Measurements from ENCODE around the gene HAND1. TPM values are rescaled to one million over a fixed set of nuclear protein-coding genes. Genes with fewer than 3 reads are reported as not detected.

HAND1 gene
- polyA plus RNA-seq, 12 donors, result 0.09 TPM; not detected in 11

GRCh38 chr5:154506049-154506715 lies 28.2 kb upstream of the HAND1 start:
- no peak for DNase-seq

DNA sequence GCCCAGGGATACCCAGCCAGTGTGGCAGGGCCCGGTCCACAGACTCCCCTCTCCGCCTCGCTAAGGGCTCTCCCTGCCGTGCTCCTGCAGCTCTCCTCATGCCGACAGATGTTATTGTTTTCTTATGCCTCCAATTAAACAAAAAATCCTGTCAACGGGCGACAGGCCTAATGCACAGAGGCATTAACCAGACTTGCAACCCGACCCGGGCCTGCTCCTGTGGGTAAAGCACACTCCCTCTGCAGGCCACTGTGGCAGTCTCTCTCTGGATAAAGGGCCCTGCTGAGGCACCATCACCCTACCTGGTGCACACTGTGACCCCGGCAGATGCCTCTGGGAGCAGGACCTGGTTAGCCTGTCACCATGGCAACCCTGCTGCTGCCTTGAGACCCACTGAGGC lies 27.5 kb upstream of the HAND1 start:
- DNase-seq, result no peak

DNA sequence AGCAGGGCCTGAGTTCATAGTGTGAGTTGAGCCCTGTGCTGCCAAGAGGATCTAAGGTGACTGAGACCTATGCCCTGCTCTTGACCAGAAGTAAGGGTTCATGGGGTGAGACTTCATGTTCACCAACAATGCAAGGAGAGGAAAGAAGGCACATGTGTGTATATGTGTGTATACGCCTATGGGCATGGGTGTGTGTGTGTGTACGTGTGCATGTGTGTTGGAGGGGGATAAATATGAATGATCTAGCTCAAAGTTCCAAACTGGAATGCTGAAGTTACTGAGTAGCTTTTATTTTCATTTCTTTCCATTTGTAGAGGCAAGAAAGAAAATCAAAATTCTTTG lies 25.6 kb upstream of the HAND1 start:
- no peak for DNase-seq

DNA sequence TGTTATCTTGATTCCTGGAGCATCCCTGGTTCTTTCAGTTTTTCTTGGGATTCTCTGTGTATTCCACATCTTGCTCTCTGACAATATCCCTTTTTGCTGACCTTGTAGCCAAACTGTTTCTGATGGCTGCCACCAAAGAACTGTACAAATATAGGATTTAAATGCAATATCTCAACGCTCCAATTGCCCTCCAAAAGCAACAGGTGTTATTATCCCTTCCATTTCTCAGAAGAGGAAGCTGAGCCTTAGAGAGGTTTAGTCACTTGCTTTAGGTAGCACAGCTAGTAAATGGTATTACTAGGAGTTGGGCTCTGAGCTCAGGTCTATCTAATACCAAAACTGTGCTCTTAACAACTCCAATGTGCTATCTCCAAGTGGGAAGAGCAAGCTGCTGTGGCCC lies 24.2 kb upstream of the HAND1 start:
- DNase-seq, result no peak

GRCh38 chr5:154501566-154501965 lies 23.5 kb upstream of the HAND1 start:
- no peak for DNase-seq

DNA sequence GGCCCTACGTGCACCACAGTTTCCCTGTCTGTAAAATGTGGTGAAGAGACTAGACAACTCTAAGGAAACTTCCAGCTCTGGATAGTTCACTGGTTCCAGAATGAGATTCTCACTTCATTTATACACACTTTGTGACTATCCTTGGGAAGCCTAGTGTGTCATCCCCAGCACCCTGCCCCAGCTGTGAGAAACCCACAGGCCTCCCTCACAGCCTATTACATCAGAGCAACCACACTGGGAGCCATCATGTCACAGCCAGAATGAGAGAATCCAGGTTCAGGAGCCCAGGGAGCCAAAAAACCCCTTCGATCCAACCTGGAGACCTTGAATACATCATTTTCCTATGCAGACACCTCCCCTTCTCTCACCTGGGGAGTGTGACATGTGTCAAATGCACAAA lies 21.0 kb upstream of the HAND1 start:
- no peak for DNase-seq

DNA sequence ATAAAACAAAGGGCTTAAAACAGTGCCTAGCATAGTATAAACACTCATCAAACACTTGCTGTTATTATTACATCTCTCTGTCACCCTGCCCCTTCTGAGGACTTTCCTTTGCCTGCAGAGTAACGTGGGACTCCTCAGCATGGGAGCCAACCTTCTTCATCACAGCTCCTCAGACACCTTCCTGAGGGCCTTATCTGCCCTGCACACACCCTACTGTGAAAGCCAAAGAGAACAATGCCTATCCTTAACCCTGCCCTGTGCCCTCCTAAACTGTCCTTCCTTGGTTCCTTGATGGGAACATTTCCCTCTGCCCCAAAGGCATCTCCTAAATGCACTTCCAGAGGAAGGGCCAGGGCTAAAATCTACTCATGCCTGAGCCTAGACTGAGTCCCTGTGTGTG lies 20.6 kb upstream of the HAND1 start:
- DNase-seq, result no peak

DNA sequence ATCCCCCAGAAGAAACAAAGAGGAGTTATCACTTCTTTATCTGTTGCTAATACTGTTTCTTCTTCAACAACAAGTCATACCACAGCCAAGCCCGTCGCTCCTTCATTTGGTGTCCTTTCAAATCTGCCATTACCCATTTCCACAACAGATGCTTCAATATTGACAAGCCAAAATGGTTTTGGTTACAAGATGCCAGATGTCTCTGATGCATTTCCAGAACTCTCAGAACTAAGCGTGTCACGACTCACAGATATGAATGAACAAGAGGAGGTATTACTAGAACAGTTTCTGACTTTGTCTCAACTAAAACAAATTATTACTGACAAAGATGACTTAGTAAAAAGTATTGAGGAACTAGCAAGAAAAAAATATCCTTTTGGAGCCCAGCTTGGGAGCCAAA lies 16.0 kb upstream of the HAND1 start:
- no peak for DNase-seq

- no peak for DNase-seq
Observed at GRCh38 chr5:154493274-154493673, 15.2 kb upstream of the HAND1 start.

- DNase-seq, result no peak
Observed at GRCh38 chr5:154491941-154492340, 13.9 kb upstream of the HAND1 start.

GRCh38 chr5:154487541-154487940 lies 9.5 kb upstream of the HAND1 start:
- DNase-seq, result no peak

DNA sequence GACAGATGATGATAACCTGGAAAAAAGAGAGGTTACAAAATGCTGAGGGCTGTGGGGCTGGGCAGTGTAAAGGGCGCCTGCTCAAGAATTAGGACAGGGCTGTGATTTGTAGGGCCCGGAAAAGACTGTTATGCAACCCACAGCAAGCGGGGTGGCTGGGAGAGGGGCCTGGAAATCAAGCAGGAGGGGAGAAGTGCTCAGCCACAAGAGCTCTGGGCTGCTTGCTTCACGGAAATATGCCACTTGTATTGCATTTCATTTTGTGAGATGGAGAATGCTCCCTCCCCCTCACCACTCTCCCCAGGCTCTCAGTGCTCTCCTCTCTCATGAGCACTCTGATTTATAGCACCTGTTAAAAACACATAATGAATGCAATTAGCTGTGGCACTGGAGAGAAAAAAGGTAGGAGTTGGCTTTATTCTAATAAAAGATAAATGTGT lies 8.4 kb upstream of the HAND1 start:
- DNase-seq, result no peak

DNA sequence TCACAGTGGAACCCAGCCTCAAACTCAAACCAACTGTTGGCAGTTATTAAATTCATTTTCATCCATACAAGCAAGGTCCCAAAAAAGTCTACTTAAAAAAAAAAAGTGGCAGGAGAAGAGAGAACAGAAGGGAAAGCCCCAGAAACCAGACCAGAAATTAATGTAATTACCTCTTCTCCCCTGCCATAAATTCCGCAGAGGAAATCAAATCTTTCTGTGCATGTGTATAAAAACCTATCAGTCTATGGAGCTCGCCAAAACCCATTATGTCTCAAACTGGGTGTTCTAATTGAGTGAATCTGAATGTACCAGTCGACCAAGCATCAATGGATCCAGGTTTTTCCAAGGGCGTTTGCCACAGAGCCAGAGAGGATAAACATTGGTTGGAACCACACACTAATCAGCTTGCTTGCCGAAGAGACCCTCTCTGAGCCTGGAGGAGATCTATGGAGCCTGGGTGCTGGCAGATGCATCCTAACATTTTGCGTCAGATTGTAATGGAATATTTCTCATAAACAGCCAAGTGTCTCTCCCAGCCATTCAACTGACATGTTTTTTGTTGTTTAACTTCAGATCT lies 7.9 kb upstream of the HAND1 start:
- no peak for DNase-seq

DNA sequence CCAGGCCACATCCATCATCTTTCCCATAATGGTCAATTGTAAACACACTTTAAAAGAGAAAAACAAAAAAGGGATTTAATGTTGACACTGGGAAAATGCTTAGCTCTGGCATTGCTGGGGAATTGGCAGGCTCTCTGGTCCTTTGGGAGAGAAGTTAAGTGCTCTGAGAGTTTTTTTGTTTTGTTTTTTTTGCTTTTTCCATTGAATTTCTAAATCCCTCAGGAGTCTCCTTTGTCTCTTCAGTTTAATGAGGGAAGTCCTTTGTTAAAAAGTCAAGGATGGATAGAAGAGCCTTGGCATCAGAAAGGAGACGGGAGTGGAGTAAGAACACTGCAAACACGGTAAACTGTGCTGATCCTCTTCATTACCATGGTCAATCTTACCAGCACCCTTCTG lies 7.1 kb upstream of the HAND1 start:
- no peak for DNase-seq

- DNase-seq, result no peak
Observed at GRCh38 chr5:154484393-154485095, 6.5 kb upstream of the HAND1 start.

DNA sequence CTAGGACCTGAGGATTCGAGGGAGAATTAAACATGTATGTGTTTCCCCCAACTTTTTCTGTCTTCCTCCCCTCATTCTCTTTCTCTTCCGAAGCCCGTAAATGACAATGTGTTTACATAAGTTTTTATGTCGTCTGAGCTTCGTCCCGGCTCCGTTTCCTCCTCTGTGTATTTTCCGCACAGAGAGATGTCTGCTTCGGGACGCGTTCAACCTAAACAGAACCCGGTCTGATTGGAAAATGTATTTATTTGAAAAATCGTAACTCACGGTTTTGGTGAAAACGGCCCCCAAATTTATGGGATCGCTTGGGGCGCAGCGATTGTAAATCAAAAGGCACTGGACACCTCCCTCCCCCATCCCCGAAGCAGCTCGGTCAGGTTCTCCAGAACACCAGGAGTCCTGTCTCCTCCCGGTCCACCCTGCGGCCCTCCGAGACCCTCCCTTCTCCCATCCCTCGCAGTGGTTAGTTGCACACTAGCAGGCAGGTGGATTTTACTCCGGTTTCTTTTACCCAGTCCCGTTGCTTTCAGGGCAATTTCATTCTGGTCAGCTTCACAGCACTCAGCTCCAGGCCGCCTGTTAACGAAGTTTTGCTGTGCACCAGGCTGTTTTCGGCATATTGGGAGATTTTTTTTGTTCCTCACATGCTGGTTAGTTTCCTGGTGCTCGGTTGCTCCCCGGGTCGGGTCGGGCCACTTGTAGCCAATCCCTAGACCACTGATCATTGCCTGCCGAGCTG lies 5.8 kb upstream of the HAND1 start:
- DNase-seq, result no peak

GRCh38 chr5:154482528-154483449 lies 4.8 kb upstream of the HAND1 start:
- no peak for DNase-seq

DNA sequence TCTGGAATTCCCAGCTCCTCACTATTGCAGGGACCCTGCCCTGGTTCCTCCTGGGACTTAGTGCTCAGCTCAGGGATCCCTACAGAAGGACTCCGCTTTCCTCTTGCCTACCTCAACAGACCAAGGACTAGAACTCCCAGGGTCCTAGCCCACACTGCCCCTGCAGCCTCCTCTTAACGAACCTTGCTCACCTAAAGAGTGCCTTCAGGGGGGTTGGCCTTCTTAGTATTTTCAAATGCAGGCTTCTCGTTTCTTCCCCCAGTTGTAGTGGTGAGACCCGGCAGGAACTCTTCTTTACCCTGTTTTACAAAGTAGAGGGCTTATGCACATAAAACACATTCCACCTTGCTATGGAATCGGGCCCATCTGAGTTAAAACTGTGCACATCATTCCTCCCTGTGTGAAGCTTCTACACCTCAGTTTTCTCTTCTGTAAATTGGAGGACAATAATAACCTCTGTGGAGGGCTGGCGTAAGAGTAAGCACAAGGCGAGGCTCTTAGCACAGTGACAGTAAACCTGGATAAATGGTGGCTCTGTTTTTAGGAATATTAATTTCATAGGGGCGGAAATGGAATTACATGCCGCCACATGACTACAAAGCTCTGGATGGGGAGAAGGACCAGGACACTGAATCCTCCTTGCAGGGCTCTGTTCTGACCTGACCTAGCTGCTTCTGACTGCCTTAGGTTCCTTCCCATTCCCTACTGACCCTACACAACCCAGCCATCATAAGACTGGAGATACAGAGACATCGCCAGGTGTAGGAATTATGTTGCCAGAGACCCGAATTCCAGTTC lies 3.8 kb upstream of the HAND1 start:
- DNase-seq, result no peak

DNA sequence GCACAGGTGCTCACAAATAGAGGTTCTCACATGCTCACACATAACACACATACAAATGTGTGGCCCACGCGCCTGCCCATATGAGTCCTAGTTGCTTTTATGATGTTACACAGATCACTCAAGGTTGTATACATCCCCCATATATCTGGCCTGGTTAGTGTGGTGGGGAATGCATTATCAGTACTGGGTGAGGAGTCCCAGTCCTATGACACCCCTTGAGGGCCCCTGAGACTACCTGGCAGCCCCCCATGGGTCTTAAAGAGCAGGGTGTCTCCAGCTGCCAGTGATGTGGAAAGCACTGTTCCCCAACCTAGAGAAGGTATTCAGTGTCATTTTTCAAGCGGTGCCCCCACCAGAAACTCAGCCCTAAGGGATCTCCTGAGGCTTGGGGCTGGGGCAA lies 2.8 kb upstream of the HAND1 start:
- DNase-seq, result no peak

DNA sequence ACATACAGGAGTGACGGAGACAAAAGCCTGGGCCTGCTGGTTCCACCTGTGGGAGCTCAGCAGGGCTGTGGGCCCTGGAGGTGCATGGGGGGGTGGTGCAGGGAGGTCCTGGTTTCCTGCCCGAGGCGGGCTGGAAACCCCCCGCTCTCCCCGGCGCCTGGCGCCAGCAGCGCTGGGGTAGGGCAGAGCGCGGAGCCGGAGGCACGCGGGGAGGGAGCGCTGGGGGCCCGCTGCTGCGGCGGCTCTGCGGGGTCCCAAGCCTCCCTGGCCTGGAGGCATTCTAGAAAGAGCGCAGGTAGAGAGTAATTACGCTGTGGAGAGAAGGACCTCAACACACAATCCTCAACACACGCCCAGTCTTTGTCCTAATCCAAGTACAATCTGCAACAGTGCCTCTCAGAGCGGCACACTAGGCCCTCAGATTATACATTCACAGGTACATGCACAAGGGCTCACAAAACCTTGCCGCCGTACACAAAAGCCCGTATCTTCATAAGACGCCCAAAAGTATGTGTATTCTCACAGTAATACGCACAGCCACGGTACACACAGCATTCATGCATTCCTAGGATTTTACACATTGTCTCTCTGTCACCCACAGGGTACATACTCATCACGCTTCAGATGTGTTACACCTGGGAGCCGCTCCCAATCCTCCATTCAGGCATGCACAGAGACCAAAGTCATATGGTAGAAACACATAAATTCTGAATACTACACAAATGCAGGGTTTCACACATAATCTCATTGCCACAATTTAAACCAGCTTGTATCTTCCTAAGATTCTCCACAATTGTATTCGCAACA lies 2.1 kb upstream of the HAND1 start:
- DNase-seq, result no peak

Data from muscle of arm (tissue), 12 donors.